ENCODE data around the gene HSD17B4. TPM values are rescaled to one million over a fixed set of nuclear protein-coding genes. Genes with fewer than 3 reads are reported as not detected.

The HSD17B4 gene
- total RNA-seq, 4 donors from 2014 or later, result 69.4 to 108 (median 97.2) TPM

DNA sequence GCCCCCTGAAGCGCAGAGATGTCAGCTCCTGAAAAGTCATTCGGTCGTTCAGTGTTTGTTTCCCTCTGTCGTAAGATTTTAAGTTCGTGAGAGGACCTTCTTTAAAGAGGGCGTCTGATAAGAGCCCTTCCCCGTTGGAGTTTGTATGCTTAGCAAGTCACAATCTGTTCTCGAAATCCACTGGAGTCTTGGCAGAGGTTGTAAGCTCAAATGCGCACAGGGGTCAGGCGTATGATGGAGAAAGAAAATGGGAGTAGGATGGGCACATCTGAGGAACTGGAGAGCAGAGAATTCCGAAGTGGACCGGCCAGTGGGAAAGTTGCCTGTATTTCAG, 710 bp downstream of the HSD17B4 start:
- Histone ChIP-seq H3K36me3 (peaks cover 0 to 11% of the 10 kb centered on the region in 2 donors), H3K4me3 (peak overlapping the region; percentile 88 to 97), H3K9me3 (peaks cover 0 to 7% (median 0%) of the 10 kb centered on the region in 3 donors), H3K27me3 (no peaks in the 10 kb centered on the region), H3K4me1 (peaks cover 0 to 28% (median 6%) of the 10 kb centered on the region in 3 donors), H3K27ac (peak overlapping the region; percentile 73 to 95 (median 89))
- peak; percentile 58 for ATAC-seq
- 0 to 5% methylated on average over 4 to 5 of the region's 12 CpGs for WGBS, 2 donors (ENCODE audit: low coverage in 1 of 2)
- TF ChIP-seq POLR2AphosphoS5 (IDR thresholded peaks at IDR 0.05), result peak; percentile 28
- no peak for TF ChIP-seq POLR2A (IDR thresholded peaks at IDR 0.05)

- 71 to 88% methylated on average over 1 to 2 of the region's 3 CpGs for WGBS, 2 donors (ENCODE audit: low coverage in 1 of 2)
- Histone ChIP-seq H3K27me3 (no peaks in the 10 kb centered on the region), H3K9me3 (peaks cover 0 to 7% (median 0%) of the 10 kb centered on the region in 3 donors), H3K4me3 (no peak overlapping the region), H3K4me1 (peaks cover 0 to 28% (median 6%) of the 10 kb centered on the region in 3 donors), H3K27ac (no peak overlapping the region), H3K36me3 (peaks cover 0 to 11% of the 10 kb centered on the region in 2 donors)
- ATAC-seq, result no peak
- no peak for TF ChIP-seq POLR2A (IDR thresholded peaks at IDR 0.05)
- no peak for TF ChIP-seq EP300 (IDR thresholded peaks at IDR 0.05)
- no peak for TF ChIP-seq POLR2AphosphoS5 (IDR thresholded peaks at IDR 0.05)
- TF ChIP-seq, protein P1, sequence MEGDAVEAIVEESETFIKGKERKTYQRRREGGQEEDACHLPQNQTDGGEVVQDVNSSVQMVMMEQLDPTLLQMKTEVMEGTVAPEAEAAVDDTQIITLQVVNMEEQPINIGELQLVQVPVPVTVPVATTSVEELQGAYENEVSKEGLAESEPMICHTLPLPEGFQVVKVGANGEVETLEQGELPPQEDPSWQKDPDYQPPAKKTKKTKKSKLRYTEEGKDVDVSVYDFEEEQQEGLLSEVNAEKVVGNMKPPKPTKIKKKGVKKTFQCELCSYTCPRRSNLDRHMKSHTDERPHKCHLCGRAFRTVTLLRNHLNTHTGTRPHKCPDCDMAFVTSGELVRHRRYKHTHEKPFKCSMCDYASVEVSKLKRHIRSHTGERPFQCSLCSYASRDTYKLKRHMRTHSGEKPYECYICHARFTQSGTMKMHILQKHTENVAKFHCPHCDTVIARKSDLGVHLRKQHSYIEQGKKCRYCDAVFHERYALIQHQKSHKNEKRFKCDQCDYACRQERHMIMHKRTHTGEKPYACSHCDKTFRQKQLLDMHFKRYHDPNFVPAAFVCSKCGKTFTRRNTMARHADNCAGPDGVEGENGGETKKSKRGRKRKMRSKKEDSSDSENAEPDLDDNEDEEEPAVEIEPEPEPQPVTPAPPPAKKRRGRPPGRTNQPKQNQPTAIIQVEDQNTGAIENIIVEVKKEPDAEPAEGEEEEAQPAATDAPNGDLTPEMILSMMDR (IDR thresholded peaks at IDR 0.05), result no peak
These were observed 1.9 kb downstream of the HSD17B4 start for GRCh38 chr5:119454171-119454570.

- Histone ChIP-seq H3K27ac (no peak overlapping the region), H3K27me3 (no peaks in the 10 kb centered on the region), H3K36me3 (peaks cover 0 to 16% of the 10 kb centered on the region in 2 donors), H3K9me3 (no peaks in the 10 kb centered on the region), H3K4me3 (no peak overlapping the region), H3K4me1 (peaks cover 0 to 10% (median 0%) of the 10 kb centered on the region in 3 donors)
- no peak for TF ChIP-seq EP300 (IDR thresholded peaks at IDR 0.05)
- no peak for TF ChIP-seq POLR2A (IDR thresholded peaks at IDR 0.05)
- TF ChIP-seq, protein P1 (IDR thresholded peaks at IDR 0.05), result no peak
- TF ChIP-seq POLR2AphosphoS5 (IDR thresholded peaks at IDR 0.05), result no peak
- no peak for ATAC-seq
- WGBS, 2 donors (ENCODE audit: low coverage in 1 of 2), result 53 to 76% methylated on average over 4 of the region's 4 CpGs
These were observed 6.8 kb downstream of the HSD17B4 start for GRCh38 chr5:119458911-119459632.

- Histone ChIP-seq H3K4me3 (no peak overlapping the region), H3K27me3 (no peaks in the 10 kb centered on the region), H3K9me3 (peaks cover 0 to 24% (median 0%) of the 10 kb centered on the region in 3 donors), H3K4me1 (no peaks in the 10 kb centered on the region), H3K27ac (no peak overlapping the region), H3K36me3 (peaks cover 0 to 26% of the 10 kb centered on the region in 2 donors)
- TF ChIP-seq, protein P1 (IDR thresholded peaks at IDR 0.05), result no peak
- TF ChIP-seq EP300 (IDR thresholded peaks at IDR 0.05) (no peak), POLR2A (IDR thresholded peaks at IDR 0.05) (no peak), POLR2AphosphoS5 (IDR thresholded peaks at IDR 0.05) (no peak)
- 100% methylated on average over 1 of the region's 1 CpG for WGBS, 2 donors (ENCODE audit: low coverage in 1 of 2)
- no peak for ATAC-seq
These were observed 13.3 kb downstream of the HSD17B4 start for GRCh38 chr5:119465640-119466039.

DNA sequence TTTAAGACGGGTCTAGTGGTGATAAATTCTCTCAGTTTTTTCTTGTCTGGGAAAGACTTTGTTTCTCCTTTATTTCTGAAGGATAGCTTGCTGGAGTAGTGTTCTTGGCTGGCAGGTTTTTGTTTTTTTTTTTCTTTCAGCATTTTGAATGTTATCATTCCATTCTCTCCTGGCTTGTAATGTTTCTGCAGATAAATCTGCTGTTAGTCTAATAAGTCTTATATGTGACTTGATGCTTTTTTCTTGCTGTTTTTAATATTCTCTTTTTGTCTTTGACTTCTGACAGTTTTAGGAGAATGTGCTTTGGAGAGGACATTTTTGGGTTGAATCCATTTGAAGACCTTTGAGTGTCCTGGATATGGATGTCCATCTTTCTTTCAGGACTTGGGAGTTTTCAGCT, 16.0 kb downstream of the HSD17B4 start:
- H3K9me3 ChIP-seq, result peaks cover 0 to 24% (median 0%) of the 10 kb centered on the region in 3 donors
- H3K27ac ChIP-seq, result no peak overlapping the region
- WGBS, 2 donors (ENCODE audit: low coverage in 1 of 2), result 100% methylated on average over 1 of the region's 1 CpG; no CpG with 5 or more reads in 1 of the 2 donors
- TF ChIP-seq POLR2AphosphoS5 (IDR thresholded peaks at IDR 0.05), result no peak
- no peak for TF ChIP-seq POLR2A (IDR thresholded peaks at IDR 0.05)
- no peak for ATAC-seq
- H3K27me3 ChIP-seq, result no peaks in the 10 kb centered on the region
- H3K36me3 ChIP-seq, result peaks cover 0 to 26% of the 10 kb centered on the region in 2 donors
- no peak overlapping the region for H3K4me3 ChIP-seq
- no peaks in the 10 kb centered on the region for H3K4me1 ChIP-seq
